Measurements from ENCODE around the gene DHX8. TPM values are rescaled to one million over a fixed set of nuclear protein-coding genes. Genes with fewer than 3 reads are reported as not detected.

DHX8 gene
- total and polyA plus RNA-seq, 12 donors, result 15.2 to 43.6 (median 33.2) TPM

GRCh38 chr17:43547659-43548256 lies 64.0 kb downstream of the DHX8 start:
- DNase-seq, result no peak
- TF ChIP-seq POLR2A (IDR thresholded peaks at IDR 0.05) (no peak), CTCF (IDR thresholded peaks at IDR 0.05) (no peak)
- Histone ChIP-seq H3K27me3 (no peaks in the 10 kb centered on the region), H3K9me3 (replicated peaks in 1 of 3) (no peaks in the 10 kb centered on the region), H3K4me1 (replicated peaks in 1 of 2) (peaks cover 17% of the 10 kb centered on the region in 2 donors), H3K4me3 (no peak overlapping the region), H3K36me3 (replicated peaks in 1 of 2) (no peaks in the 10 kb centered on the region), H3K27ac (no peak overlapping the region)
- intact Hi-C loops (cut with DNase I), result no loop called here

GRCh38 chr17:43548689-43549379 lies 65.1 kb downstream of the DHX8 start:
- WGBS, 4 donors, result 77 to 94% (median 84%) methylated on average over 3 of the region's 3 CpGs
- Histone ChIP-seq H3K27ac (no peak overlapping the region), H3K4me3 (no peak overlapping the region), H3K27me3 (no peaks in the 10 kb centered on the region), H3K9me3 (replicated peaks in 1 of 3) (no peaks in the 10 kb centered on the region), H3K36me3 (replicated peaks in 1 of 2) (no peaks in the 10 kb centered on the region), H3K4me1 (replicated peaks in 1 of 2) (peaks cover 17% of the 10 kb centered on the region in 2 donors)
- no peak for DNase-seq
- TF ChIP-seq CTCF (IDR thresholded peaks at IDR 0.05) (no peak), POLR2A (IDR thresholded peaks at IDR 0.05) (no peak)
- intact Hi-C loops (cut with DNase I), result no loop called here

- Histone ChIP-seq H3K9me3 (replicated peaks in 1 of 3) (no peaks in the 10 kb centered on the region), H3K27ac (no peak overlapping the region), H3K27me3 (no peaks in the 10 kb centered on the region), H3K36me3 (replicated peaks in 1 of 2) (no peaks in the 10 kb centered on the region), H3K4me3 (no peak overlapping the region), H3K4me1 (replicated peaks in 1 of 2) (peaks cover 14 to 17% of the 10 kb centered on the region in 2 donors)
- no peak for DNase-seq
- TF ChIP-seq CTCF (IDR thresholded peaks at IDR 0.05), result no peak
- no peak for TF ChIP-seq POLR2A (IDR thresholded peaks at IDR 0.05)
- intact Hi-C loops (cut with DNase I), result no loop called here
- WGBS, 4 donors, result 84 to 91% (median 89%) methylated on average over 5 of the region's 5 CpGs
Observed at GRCh38 chr17:43549496-43549895, 65.7 kb downstream of the DHX8 start.

GRCh38 chr17:43550754-43551153 lies 67.0 kb downstream of the DHX8 start:
- 86 to 96% (median 87%) methylated on average over 4 of the region's 4 CpGs for WGBS, 4 donors
- intact Hi-C loops (cut with DNase I), result no loop called here
- no peak for TF ChIP-seq CTCF (IDR thresholded peaks at IDR 0.05)
- TF ChIP-seq POLR2A (IDR thresholded peaks at IDR 0.05), result no peak

More at GRCh38 chr17:43550754-43551153, 67.0 kb downstream of the DHX8 start:
- Histone ChIP-seq H3K27ac (no peak overlapping the region), H3K27me3 (no peaks in the 10 kb centered on the region), H3K4me3 (no peak overlapping the region), H3K9me3 (replicated peaks in 1 of 3) (no peaks in the 10 kb centered on the region), H3K4me1 (replicated peaks in 1 of 2) (peaks cover 10 to 11% of the 10 kb centered on the region in 2 donors), H3K36me3 (replicated peaks in 1 of 2) (no peaks in the 10 kb centered on the region)
- DNase-seq, result no peak
